Measurements from ENCODE around the gene ATP5F1C. TPM values are rescaled to one million over a fixed set of nuclear protein-coding genes. Genes with fewer than 3 reads are reported as not detected.

ATP5F1C gene
- total RNA-seq, 3 donors from 2014 or later = 224 to 245 (median 224) TPM

GRCh38 chr10:7752251-7752650 is 35.7 kb upstream of the ATP5F1C start:
- no peak for DNase-seq (ENCODE audit: low spot score in 2 of 2)
- Histone ChIP-seq H3K27me3 (no peaks in the 10 kb centered on the region), H3K36me3 (no peaks in the 10 kb centered on the region), H3K27ac (no peak overlapping the region), H3K9me3 (no peaks in the 10 kb centered on the region), H3K4me1 (no peaks in the 10 kb centered on the region), H3K4me3 (no peak overlapping the region)
- TF ChIP-seq POLR2AphosphoS5 (IDR thresholded peaks at IDR 0.05) (no peak), CTCF (IDR thresholded peaks at IDR 0.05) (no peak), POLR2A (IDR thresholded peaks at IDR 0.05) (no peak)
- intact Hi-C loops (cut with DNase I; ENCODE audit: low total_unique reads) = no loop called here

- no peak for DNase-seq (ENCODE audit: low spot score in 2 of 2)
- TF ChIP-seq CTCF (IDR thresholded peaks at IDR 0.05) (no peak), POLR2A (IDR thresholded peaks at IDR 0.05) (no peak), POLR2AphosphoS5 (IDR thresholded peaks at IDR 0.05) (no peak)
- no peaks in the 10 kb centered on the region for H3K36me3 ChIP-seq
- no peaks in the 10 kb centered on the region for H3K4me1 ChIP-seq
- H3K27me3 ChIP-seq = no peaks in the 10 kb centered on the region
- intact Hi-C loops (cut with DNase I; ENCODE audit: low total_unique reads) = no loop called here
- H3K27ac ChIP-seq = no peak overlapping the region
- H3K9me3 ChIP-seq = no peaks in the 10 kb centered on the region
- H3K4me3 ChIP-seq = no peak overlapping the region
Observed at GRCh38 chr10:7755103-7755502, 32.9 kb upstream of the ATP5F1C start.

- Histone ChIP-seq H3K9me3 (no peaks in the 10 kb centered on the region), H3K27me3 (no peaks in the 10 kb centered on the region), H3K4me1 (no peaks in the 10 kb centered on the region), H3K36me3 (no peaks in the 10 kb centered on the region), H3K27ac (no peak overlapping the region), H3K4me3 (no peak overlapping the region)
- TF ChIP-seq POLR2AphosphoS5 (IDR thresholded peaks at IDR 0.05) = no peak
- TF ChIP-seq POLR2A (IDR thresholded peaks at IDR 0.05) = no peak
- no peak for TF ChIP-seq CTCF (IDR thresholded peaks at IDR 0.05)
- no peak for DNase-seq (ENCODE audit: low spot score in 2 of 2)
- intact Hi-C loops (cut with DNase I; ENCODE audit: low total_unique reads) = no loop called here
Observed at GRCh38 chr10:7756360-7756992, 31.5 kb upstream of the ATP5F1C start.

GRCh38 chr10:7763929-7764328 is 24.0 kb upstream of the ATP5F1C start:
- H3K36me3 ChIP-seq = no peaks in the 10 kb centered on the region
- H3K4me1 ChIP-seq = no peaks in the 10 kb centered on the region
- intact Hi-C loops (cut with DNase I; ENCODE audit: low total_unique reads) = no loop called here
- no peak overlapping the region for H3K4me3 ChIP-seq
- H3K27me3 ChIP-seq = no peaks in the 10 kb centered on the region
- H3K9me3 ChIP-seq = no peaks in the 10 kb centered on the region
- DNase-seq (ENCODE audit: low spot score in 2 of 2) = no peak
- no peak overlapping the region for H3K27ac ChIP-seq
- no peak for TF ChIP-seq POLR2AphosphoS5 (IDR thresholded peaks at IDR 0.05)
- TF ChIP-seq POLR2A (IDR thresholded peaks at IDR 0.05) = no peak
- TF ChIP-seq CTCF (IDR thresholded peaks at IDR 0.05) = no peak

- DNase-seq (ENCODE audit: low spot score in 2 of 2) = no peak
- intact Hi-C loops (cut with DNase I; ENCODE audit: low total_unique reads) = no loop called here
- Histone ChIP-seq H3K9me3 (no peaks in the 10 kb centered on the region), H3K36me3 (no peaks in the 10 kb centered on the region), H3K4me3 (no peak overlapping the region), H3K27me3 (no peaks in the 10 kb centered on the region), H3K27ac (no peak overlapping the region), H3K4me1 (no peaks in the 10 kb centered on the region)
- TF ChIP-seq POLR2AphosphoS5 (IDR thresholded peaks at IDR 0.05) (no peak), CTCF (IDR thresholded peaks at IDR 0.05) (no peak), POLR2A (IDR thresholded peaks at IDR 0.05) (no peak)
Observed at GRCh38 chr10:7766241-7766640, 21.7 kb upstream of the ATP5F1C start.

All from breast epithelium (tissue), 4 donors.